Measurements from ENCODE around the gene LTK. TPM values are rescaled to one million over a fixed set of nuclear protein-coding genes. Genes with fewer than 3 reads are reported as not detected.
"Not testable (repeated sequence)": the region's sequence is repeated elsewhere in the genome, so short reads cannot be mapped to it uniquely, and the experiment has no call there.

The LTK gene
- total RNA-seq, 2 experiments from 2014 or later, result 0.10 to 0.11 TPM

- POLR2A ChIA-PET, result no interaction called here
- CTCF ChIA-PET, result no interaction called here
Measured at GRCh38 chr15:41487802-41488201, 25.8 kb downstream of the LTK start.

GRCh38 chr15:41487381-41487780 lies 26.2 kb downstream of the LTK start:
- ChIA-PET POLR2A (no interaction called here), CTCF (no interaction called here)

- POLR2A ChIA-PET, result no interaction called here
Measured at GRCh38 chr15:41486286-41486685, 27.3 kb downstream of the LTK start.

GRCh38 chr15:41484937-41485625 lies 28.5 kb downstream of the LTK start:
- POLR2A ChIA-PET, result no interaction called here
- CTCF ChIA-PET, result interaction anchor here (2.2 kb wide), 1 partner anchor 19 kb away, joined by 10 read pairs; no protein-coding TSS in a partner anchor

More at GRCh38 chr15:41486286-41486685, 27.3 kb downstream of the LTK start:
- CTCF ChIA-PET, result interaction anchor here (0.6 to 0.7 kb wide), 3 partner anchors 144 to 269 kb away, joined by 3 read pairs; no protein-coding TSS in a partner anchor

GRCh38 chr15:41483519-41483918 lies 30.1 kb downstream of the LTK start:
- POLR2A ChIA-PET, result interaction anchor here (1.8 kb wide), 1 partner anchor 10 kb away, joined by 4 read pairs; the partner anchor contains the start of gene ITPKA

GRCh38 chr15:41483115-41483514 lies 30.5 kb downstream of the LTK start:
- ChIA-PET POLR2A (interaction anchor here (1.8 kb wide), 1 partner anchor 10 kb away, joined by 4 read pairs; the partner anchor contains the start of gene ITPKA), CTCF (interaction anchor here (1.6 kb wide), 1 partner anchor 17 kb away, joined by 4 read pairs; no protein-coding TSS in a partner anchor)

More at GRCh38 chr15:41483519-41483918, 30.1 kb downstream of the LTK start:
- CTCF ChIA-PET, result interaction anchor here (2.2 kb wide), 1 partner anchor 17 kb away, joined by 10 read pairs; no protein-coding TSS in a partner anchor

- POLR2A ChIA-PET, result interaction anchor here (1.8 kb wide), 1 partner anchor 11 kb away, joined by 4 read pairs; the partner anchor contains the start of gene ITPKA
- CTCF ChIA-PET, result interaction anchor here (1.1 to 1.6 kb wide), 3 partner anchors 11 to 17 kb away, joined by 3 to 4 read pairs (median 3); partner anchors contain the start of gene ITPKA
Measured at GRCh38 chr15:41482110-41482877, 31.3 kb downstream of the LTK start.

- POLR2A ChIA-PET, result no interaction called here
- CTCF ChIA-PET, result interaction anchor here (0.6 kb wide), 1 partner anchor 593 kb away, joined by 3 read pairs; no protein-coding TSS in a partner anchor
Measured at GRCh38 chr15:41480396-41481140, 33.1 kb downstream of the LTK start.

- CTCF ChIA-PET, result interaction anchor here (1.2 kb wide), 1 partner anchor 31 kb away, joined by 3 read pairs; no protein-coding TSS in a partner anchor
- POLR2A ChIA-PET, result no interaction called here
Measured at GRCh38 chr15:41476416-41477048, 37.1 kb downstream of the LTK start.

GRCh38 chr15:41474941-41475340 lies 38.7 kb downstream of the LTK start:
- CTCF ChIA-PET, result no interaction called here

GRCh38 chr15:41474436-41474835 lies 39.2 kb downstream of the LTK start:
- CTCF ChIA-PET, result interaction anchor here (1.0 kb wide), 1 partner anchor 8 kb away, joined by 4 read pairs; no protein-coding TSS in a partner anchor

More at GRCh38 chr15:41474941-41475340, 38.7 kb downstream of the LTK start:
- POLR2A ChIA-PET, result no interaction called here

GRCh38 chr15:41473418-41473817 lies 40.2 kb downstream of the LTK start:
- ChIA-PET POLR2A (no interaction called here), CTCF (interaction anchor here (0.6 kb wide), 1 partner anchor 73 kb away, joined by 3 read pairs; no protein-coding TSS in a partner anchor)

More at GRCh38 chr15:41474436-41474835, 39.2 kb downstream of the LTK start:
- POLR2A ChIA-PET, result no interaction called here

- POLR2A ChIA-PET, result not testable (repeated sequence)
- CTCF ChIA-PET, result interaction anchor here (0.5 to 1.2 kb wide), 2 partner anchors 10 to 174 kb away, joined by 3 read pairs; no protein-coding TSS in a partner anchor
Measured at GRCh38 chr15:41469644-41470043, 44.0 kb downstream of the LTK start.

- CTCF ChIA-PET, result interaction anchor here (0.8 to 2.9 kb wide), 10 partner anchors 7 to 344 kb away, joined by 3 to 14 read pairs (median 4); partner anchors contain the start of gene ITPKA
- POLR2A ChIA-PET, result interaction anchor here (0.6 to 1.1 kb wide), 2 partner anchors 67 to 74 kb away, joined by 5 to 6 read pairs; no protein-coding TSS in a partner anchor
Measured at GRCh38 chr15:41466711-41467110, 46.9 kb downstream of the LTK start.

GRCh38 chr15:41465822-41466421 lies 47.7 kb downstream of the LTK start:
- ChIA-PET CTCF (interaction anchor here (0.8 to 2.9 kb wide), 20 partner anchors 8 to 345 kb away, joined by 3 to 14 read pairs (median 4); partner anchors contain the start of genes ITPKA, RPAP1 and TYRO3), POLR2A (interaction anchor here (0.6 to 1.1 kb wide), 4 partner anchors 28 to 147 kb away, joined by 3 to 7 read pairs (median 6); partner anchors contain the start of gene ITPKA)

- ChIA-PET POLR2A (interaction anchor here (0.6 to 1.1 kb wide), 2 partner anchors 29 to 147 kb away, joined by 3 to 7 read pairs; partner anchors contain the start of gene ITPKA), CTCF (interaction anchor here (0.8 to 2.9 kb wide), 14 partner anchors 11 to 346 kb away, joined by 3 to 14 read pairs (median 4); partner anchors contain the start of genes RPAP1 and TYRO3)
Measured at GRCh38 chr15:41464889-41465580, 48.6 kb downstream of the LTK start.

Measured in activated CD8-positive, alpha-beta memory T cell treated with anti-CD3 and anti-CD28 coated beads for 36 hours (primary cell).